Gastrocnemius medialis (tissue), 4 donors: ENCODE measurements around the gene LARP4B.

Source experiments
- CTCF ChIP-seq, 5 experiments: fragments of 450-650 bp in 3 of 5; fragments of 200-600 bp in 2 of 5; sonication (generic) in 2 of 5; IDR thresholded peaks in 4 of 5; conservative IDR thresholded peaks in 1 of 5; 1 replicate in 4 of 5; 2 replicates in 1 of 5; pipeline ENCODE4 v1.5.1; 2016 to 2019; ENCODE audit warnings: antibody characterized with exemption in 5 of 5, mild to moderate bottlenecking in 3 of 5, moderate library complexity in 3 of 5
- POLR2A ChIP-seq, 2 donors: fragments of 450-650 bp; IDR thresholded peaks; one replicate each; pipeline ENCODE4 v1.6.1; 2017; ENCODE audit warnings: antibody characterized with exemption in 2 of 2, mild to moderate bottlenecking in 2 of 2, moderate library complexity in 2 of 2

GRCh38 chr10:927131-927530 is 4.4 kb downstream of the LARP4B start:
- no peak for TF ChIP-seq CTCF (IDR thresholded peaks at IDR 0.05 in 4 of 5, conservative IDR thresholded peaks at IDR 0.05 in 1 of 5)
- TF ChIP-seq POLR2A (IDR thresholded peaks at IDR 0.05) = no peak
